ENCODE measurements around the gene SEMA5A.

DNA sequence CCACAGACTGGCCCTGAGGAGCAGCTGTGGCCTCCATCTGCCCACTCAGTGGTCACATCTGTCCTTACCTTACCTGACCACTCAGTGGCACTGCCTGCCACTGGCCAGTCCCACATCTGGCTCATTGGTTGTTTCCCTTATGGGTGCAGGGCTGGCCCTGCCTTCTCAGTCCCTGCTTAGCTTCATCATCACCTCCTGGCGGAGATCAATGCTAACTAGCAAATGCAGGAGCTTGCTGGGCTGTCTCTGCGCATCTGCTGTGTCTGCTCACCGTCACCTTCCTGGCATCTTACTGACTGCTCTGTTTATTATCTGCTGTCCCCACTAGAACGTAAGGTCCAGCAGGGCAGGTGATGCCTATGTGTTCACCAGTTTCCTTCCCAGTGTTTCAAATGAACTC is 356.9 kb downstream of the SEMA5A start:
- TF ChIP-seq, protein P1, sequence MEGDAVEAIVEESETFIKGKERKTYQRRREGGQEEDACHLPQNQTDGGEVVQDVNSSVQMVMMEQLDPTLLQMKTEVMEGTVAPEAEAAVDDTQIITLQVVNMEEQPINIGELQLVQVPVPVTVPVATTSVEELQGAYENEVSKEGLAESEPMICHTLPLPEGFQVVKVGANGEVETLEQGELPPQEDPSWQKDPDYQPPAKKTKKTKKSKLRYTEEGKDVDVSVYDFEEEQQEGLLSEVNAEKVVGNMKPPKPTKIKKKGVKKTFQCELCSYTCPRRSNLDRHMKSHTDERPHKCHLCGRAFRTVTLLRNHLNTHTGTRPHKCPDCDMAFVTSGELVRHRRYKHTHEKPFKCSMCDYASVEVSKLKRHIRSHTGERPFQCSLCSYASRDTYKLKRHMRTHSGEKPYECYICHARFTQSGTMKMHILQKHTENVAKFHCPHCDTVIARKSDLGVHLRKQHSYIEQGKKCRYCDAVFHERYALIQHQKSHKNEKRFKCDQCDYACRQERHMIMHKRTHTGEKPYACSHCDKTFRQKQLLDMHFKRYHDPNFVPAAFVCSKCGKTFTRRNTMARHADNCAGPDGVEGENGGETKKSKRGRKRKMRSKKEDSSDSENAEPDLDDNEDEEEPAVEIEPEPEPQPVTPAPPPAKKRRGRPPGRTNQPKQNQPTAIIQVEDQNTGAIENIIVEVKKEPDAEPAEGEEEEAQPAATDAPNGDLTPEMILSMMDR (IDR thresholded peaks at IDR 0.05), result no peak
- TF ChIP-seq EZH2phosphoT487 (IDR thresholded peaks at IDR 0.05), result no peak
